CD14-positive monocyte (primary cell): Measurements from ENCODE around the gene DAB2. TPM values are rescaled to one million over a fixed set of nuclear protein-coding genes. Genes with fewer than 3 reads are reported as not detected.

Experiments used
- DNase-seq, 3 donors: peaks; one replicate each; pipeline ENCODE4 v3.0.0-alpha.2; 2011 to 2022
- H2AFZ ChIP-seq: 2 replicates; pipeline ENCODE4 v1.6.0; 2012; ENCODE audit warnings: mild to moderate bottlenecking, low read depth, low read length, inconsistent platforms; ENCODE audit not compliant: insufficient read depth, poor library complexity, severe bottlenecking
- H3K27ac ChIP-seq, 2 donors: 1 replicate in 1 of 2; 2 replicates in 1 of 2; pipeline ENCODE4 v1.5.1; 2012 to 2013; ENCODE audit warnings: low read length in 2 of 2, control low read depth in 1 of 2, inconsistent platforms in 1 of 2, low read depth in 1 of 2, mild to moderate bottlenecking in 1 of 2
- H3K27me3 ChIP-seq, 2 donors: one replicate each; pipeline versions ENCODE4 v1.6.0 to v1.6.1; 2011 to 2013; ENCODE audit warnings: low read length in 2 of 2; ENCODE audit not compliant: control insufficient read depth in 2 of 2, insufficient read depth in 2 of 2
- H3K36me3 ChIP-seq, 2 donors: replicated peaks in 1 of 2; 1 replicate in 1 of 2; 2 replicates in 1 of 2; pipeline versions ENCODE4 v1.5.1 to v1.6.1; 2012 to 2013; ENCODE audit warnings: low read length in 2 of 2, control low read depth in 1 of 2, inconsistent platforms in 1 of 2, mild to moderate bottlenecking in 1 of 2; ENCODE audit not compliant: insufficient read depth in 2 of 2, control insufficient read depth in 1 of 2
- H3K4me1 ChIP-seq, 2 donors: 1 replicate in 1 of 2; 2 replicates in 1 of 2; pipeline versions ENCODE4 v1.5.1 to v1.6.1; 2012 to 2013; ENCODE audit warnings: low read length in 2 of 2, control low read depth in 1 of 2, inconsistent platforms in 1 of 2, mild to moderate bottlenecking in 1 of 2, moderate library complexity in 1 of 2; ENCODE audit not compliant: insufficient read depth in 2 of 2, control insufficient read depth in 1 of 2
- H3K4me2 ChIP-seq: replicated peaks from 2 replicates; pipeline ENCODE3; 2012; ENCODE audit warnings: low read length, moderate library complexity, mild to moderate bottlenecking; ENCODE audit not compliant: poor library complexity, severe bottlenecking; ENCODE audit errors: extremely low read depth
- H3K4me3 ChIP-seq, 3 experiments: fragments of 200-600 bp in 1 of 3; sonication (generic) in 1 of 3; replicated peaks in 1 of 3; 1 replicate in 2 of 3; 2 replicates in 1 of 3; pipeline ENCODE4 v1.5.1; 2011 to 2013; ENCODE audit warnings: low read length in 3 of 3, mild to moderate bottlenecking in 3 of 3, control low read depth in 2 of 3, low read depth in 2 of 3, inconsistent platforms in 1 of 3, moderate library complexity in 1 of 3
- H3K79me2 ChIP-seq: 2 replicates; pipeline ENCODE4 v1.6.0; 2012; ENCODE audit warnings: mild to moderate bottlenecking, control low read depth, inconsistent platforms, low read length, moderate library complexity; ENCODE audit not compliant: insufficient read depth
- H3K9ac ChIP-seq: 2 replicates; pipeline ENCODE4 v1.6.0; 2017; ENCODE audit warnings: low read length, mild to moderate bottlenecking; ENCODE audit not compliant: insufficient read depth, poor library complexity, severe bottlenecking
- H3K9me3 ChIP-seq, 2 donors: replicated peaks in 1 of 2; 1 replicate in 1 of 2; 2 replicates in 1 of 2; pipeline versions ENCODE4 v1.5.1 to v1.6.1; 2012 to 2013; ENCODE audit warnings: low read length in 2 of 2, control low read depth in 1 of 2; ENCODE audit not compliant: control insufficient read depth in 1 of 2, insufficient read depth in 1 of 2
- H4K20me1 ChIP-seq: 2 replicates; pipeline ENCODE4 v1.6.0; 2012; ENCODE audit warnings: mild to moderate bottlenecking, low read length, control low read depth, moderate library complexity; ENCODE audit not compliant: insufficient read depth
- H3K27ac Mint-ChIP-seq, 7 donors: one replicate each; pipeline ENCODE4 v1.8.0; 2020; ENCODE audit warnings: mild to moderate bottlenecking in 7 of 7, mixed read lengths in 7 of 7, moderate library complexity in 6 of 7, inconsistent platforms in 2 of 7
- H3K27me3 Mint-ChIP-seq, 3 donors: one replicate each; pipeline ENCODE4 v1.8.0; 2021 to 2022; ENCODE audit warnings: low read depth in 3 of 3, mild to moderate bottlenecking in 3 of 3, mixed read lengths in 3 of 3, moderate library complexity in 3 of 3, inconsistent platforms in 1 of 3
- H3K36me3 Mint-ChIP-seq, 2 donors: one replicate each; pipeline ENCODE4 v1.8.0; 2020; ENCODE audit warnings: mixed read lengths in 2 of 2, inconsistent platforms in 1 of 2, mild to moderate bottlenecking in 1 of 2
- H3K4me1 Mint-ChIP-seq: one replicate; pipeline ENCODE4 v1.8.0; 2020; ENCODE audit warnings: mild to moderate bottlenecking, mixed read lengths
- H3K4me3 Mint-ChIP-seq, 2 donors: one replicate each; pipeline ENCODE4 v1.8.0; 2020; ENCODE audit warnings: mild to moderate bottlenecking in 2 of 2, mixed read lengths in 2 of 2, moderate library complexity in 1 of 2
- H3K9me3 Mint-ChIP-seq, 7 donors: one replicate each; pipeline ENCODE4 v1.8.0; 2020 to 2022; ENCODE audit warnings: mixed read lengths in 7 of 7, mild to moderate bottlenecking in 6 of 7, moderate library complexity in 6 of 7, inconsistent platforms in 2 of 7
- WGBS: methylation state at CpG from one replicate; pipeline ENCODE4 v1.1.5; 2013; ENCODE audit warnings: missing lambda C conversion rate; ENCODE audit not compliant: insufficient coverage; 5-methylcytosine and 5-hydroxymethylcytosine counted together
- intact Hi-C, 2 donors: fragments of 100-400 bp; cut with micrococcal nuclease; formaldehyde crosslinking; loops; one replicate each; pipeline versions ENCODE4 v1.15.0 to v1.15.1; 2023
- polyA plus RNA-seq, 3 donors: library from polyadenylated mRNA; depleted of rRNA in 1 of 3; unstranded in 2 of 3; stranded (reverse) in 1 of 3; fragments of 300-500 nt in 2 of 3; fragments of >200 nt in 1 of 3; fragmentation: Illumina TruSeq in 2 of 3; gene quantifications; 1 replicate in 2 of 3; 2 replicates in 1 of 3; pipeline ENCODE4 v1.2.3, GENCODE V29; 2012 to 2021
- TF ChIP-seq, protein P1 (sequence below): fragments of 200-600 bp; IDR thresholded peaks from one replicate; pipeline ENCODE4 v1.8.0; 2022; ENCODE audit warnings: antibody characterized with exemption, mild to moderate bottlenecking

DAB2 gene
- polyA plus RNA-seq, 3 donors: 0.98 to 4.8 (median 3.0) TPM

DNA sequence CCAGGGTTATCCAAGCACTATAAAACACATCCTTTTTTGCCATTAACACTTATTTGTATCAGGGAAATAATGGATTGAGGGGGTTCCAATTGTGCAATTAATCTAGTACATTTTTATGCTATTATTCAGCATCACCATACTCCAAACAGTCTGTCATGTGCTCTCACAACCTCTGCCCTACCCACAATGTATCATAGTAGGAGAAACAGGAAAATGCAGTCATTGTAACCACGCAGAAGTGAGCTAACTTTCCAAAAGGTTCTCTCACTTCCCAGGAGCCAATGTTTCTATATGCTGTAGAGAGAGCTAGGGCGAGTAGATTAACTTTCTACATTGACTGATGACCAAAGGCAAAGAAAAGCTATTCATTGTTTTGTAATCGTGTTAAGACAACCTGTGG, 29.8 kb downstream of the DAB2 start:
- no peaks in the 10 kb centered on the region for H4K20me1 ChIP-seq
- H2AFZ ChIP-seq: no peak overlapping the region
- Mint-ChIP-seq H3K36me3 (peaks cover 5 to 9% of the 10 kb centered on the region in 2 donors), H3K4me1 (peaks cover 23% of the 10 kb centered on the region), H3K9me3 (no peaks in the 10 kb centered on the region), H3K27me3 (peaks cover 0 to 1% (median 0%) of the 10 kb centered on the region in 3 donors), H3K4me3 (no peak overlapping the region), H3K27ac (no peak overlapping the region)
- DNase-seq: no peak
- intact Hi-C loops: no loop called here
- H3K9ac ChIP-seq: no peak overlapping the region
- no peaks in the 10 kb centered on the region for H3K9me3 ChIP-seq
- H3K4me3 ChIP-seq: no peak overlapping the region
- no peaks in the 10 kb centered on the region for H3K27me3 ChIP-seq
- no peaks in the 10 kb centered on the region for H3K36me3 ChIP-seq
- WGBS: 40% methylated on average over 1 of the region's 3 CpGs
- TF ChIP-seq, protein P1, sequence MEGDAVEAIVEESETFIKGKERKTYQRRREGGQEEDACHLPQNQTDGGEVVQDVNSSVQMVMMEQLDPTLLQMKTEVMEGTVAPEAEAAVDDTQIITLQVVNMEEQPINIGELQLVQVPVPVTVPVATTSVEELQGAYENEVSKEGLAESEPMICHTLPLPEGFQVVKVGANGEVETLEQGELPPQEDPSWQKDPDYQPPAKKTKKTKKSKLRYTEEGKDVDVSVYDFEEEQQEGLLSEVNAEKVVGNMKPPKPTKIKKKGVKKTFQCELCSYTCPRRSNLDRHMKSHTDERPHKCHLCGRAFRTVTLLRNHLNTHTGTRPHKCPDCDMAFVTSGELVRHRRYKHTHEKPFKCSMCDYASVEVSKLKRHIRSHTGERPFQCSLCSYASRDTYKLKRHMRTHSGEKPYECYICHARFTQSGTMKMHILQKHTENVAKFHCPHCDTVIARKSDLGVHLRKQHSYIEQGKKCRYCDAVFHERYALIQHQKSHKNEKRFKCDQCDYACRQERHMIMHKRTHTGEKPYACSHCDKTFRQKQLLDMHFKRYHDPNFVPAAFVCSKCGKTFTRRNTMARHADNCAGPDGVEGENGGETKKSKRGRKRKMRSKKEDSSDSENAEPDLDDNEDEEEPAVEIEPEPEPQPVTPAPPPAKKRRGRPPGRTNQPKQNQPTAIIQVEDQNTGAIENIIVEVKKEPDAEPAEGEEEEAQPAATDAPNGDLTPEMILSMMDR: no peak
- no peak overlapping the region for H3K4me2 ChIP-seq
- H3K79me2 ChIP-seq: no peaks in the 10 kb centered on the region
- no peak overlapping the region for H3K27ac ChIP-seq
- H3K4me1 ChIP-seq: peaks cover 21 to 26% of the 10 kb centered on the region in 2 donors

DNA sequence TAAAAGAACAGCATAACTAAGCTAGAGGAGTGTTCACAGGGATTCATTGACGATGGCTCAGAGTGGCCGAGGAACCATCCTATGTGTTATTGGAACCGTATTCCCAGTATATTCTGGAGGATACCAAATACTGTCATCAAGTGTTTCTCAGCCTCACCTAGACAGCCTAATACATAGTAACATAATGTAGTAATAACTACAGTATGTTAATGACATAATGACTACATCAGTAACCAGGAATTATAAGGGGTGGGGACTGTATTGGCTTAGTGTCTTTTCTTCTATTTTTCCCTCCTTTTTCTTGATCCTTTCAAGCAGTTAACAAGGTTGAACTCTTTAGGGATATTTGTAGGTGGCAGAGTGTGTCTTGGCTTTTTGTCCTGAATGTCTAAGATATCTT, 33.8 kb downstream of the DAB2 start:
- H4K20me1 ChIP-seq: no peaks in the 10 kb centered on the region
- TF ChIP-seq, protein P1: no peak
- no peaks in the 10 kb centered on the region for H3K9me3 Mint-ChIP-seq
- H3K36me3 ChIP-seq: no peaks in the 10 kb centered on the region
- peaks cover 4 to 7% of the 10 kb centered on the region in 2 donors for H3K36me3 Mint-ChIP-seq
- no peak overlapping the region for H3K27ac ChIP-seq
- H3K4me3 ChIP-seq: no peak overlapping the region
- intact Hi-C loops: no loop called here
- no peaks in the 10 kb centered on the region for H3K79me2 ChIP-seq
- no peaks in the 10 kb centered on the region for H3K27me3 ChIP-seq
- H3K4me1 Mint-ChIP-seq: no peaks in the 10 kb centered on the region
- no peak overlapping the region for H3K4me3 Mint-ChIP-seq
- peaks cover 0 to 1% (median 0%) of the 10 kb centered on the region in 3 donors for H3K27me3 Mint-ChIP-seq
- no peaks in the 10 kb centered on the region for H3K9me3 ChIP-seq
- H3K4me1 ChIP-seq: no peaks in the 10 kb centered on the region
- DNase-seq: no peak
- no peak overlapping the region for H2AFZ ChIP-seq
- H3K4me2 ChIP-seq: no peak overlapping the region
- WGBS: 90% methylated on average over 2 of the region's 3 CpGs
- no peak overlapping the region for H3K9ac ChIP-seq
- no peak overlapping the region for H3K27ac Mint-ChIP-seq
